GM21737 (cell line): ENCODE results near the gene NAT16.
"Not testable (repeated sequence)": the region's sequence is repeated elsewhere in the genome, so short reads cannot be mapped to it uniquely, and the experiment has no call there.

Experiments used
- ATAC-seq: cut with Tn5 transposase; IDR thresholded peaks from one replicate; pipeline ENCODE4 v1.9.1; 2021; ENCODE audit warnings: mild to moderate bottlenecking, moderate library complexity; ENCODE audit not compliant: unreplicated experiment

The NAT16 gene

GRCh38 chr7:101180130-101180755, at the start of gene NAT16:
Gene NAT16 (minus strand): TSS chr7:101180293. CDS start chr7:101174807, 5,486 bp downstream.
- ATAC-seq: no peak

DNA sequence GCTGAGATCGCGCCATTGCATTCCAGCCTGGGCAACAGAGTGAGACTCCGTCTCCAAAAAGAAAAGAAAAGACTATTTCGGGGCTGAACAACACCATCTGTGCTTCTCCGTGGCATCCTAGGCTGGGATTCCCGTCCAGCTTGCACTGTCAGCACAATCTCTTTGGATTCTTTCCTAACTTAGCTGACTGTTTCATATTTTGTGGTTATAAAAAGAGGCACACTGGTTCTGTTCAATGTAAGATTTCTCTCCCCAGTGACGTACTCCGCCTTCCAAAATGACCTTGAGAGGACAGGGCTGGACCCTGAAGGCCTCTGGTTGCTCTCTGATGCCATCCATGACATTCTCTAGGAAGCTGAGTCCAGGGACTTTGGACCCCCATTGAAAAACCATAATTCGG, 46.6 kb upstream of the NAT16 start:
- ATAC-seq: no peak

- no peak for ATAC-seq
Observed at GRCh38 chr7:101225650-101226049, 45.6 kb upstream of the NAT16 start.

DNA sequence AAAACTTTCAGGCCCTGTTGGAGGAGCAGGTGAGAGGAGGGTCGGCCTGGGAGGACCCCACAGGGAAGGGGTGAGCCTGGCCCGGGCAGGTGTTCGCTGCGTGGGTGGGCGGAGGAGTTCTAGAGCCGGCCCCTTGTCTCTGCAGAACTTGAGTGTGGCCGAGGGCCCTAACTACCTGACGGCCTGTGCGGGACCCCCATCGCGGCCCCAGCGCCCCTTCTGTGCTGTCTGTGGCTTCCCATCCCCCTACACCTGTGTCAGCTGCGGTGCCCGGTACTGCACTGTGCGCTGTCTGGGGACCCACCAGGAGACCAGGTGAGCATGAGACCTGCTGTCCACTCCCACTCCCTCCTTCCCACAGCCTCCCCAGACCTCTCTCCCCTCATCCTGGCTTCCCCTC, 43.4 kb upstream of the NAT16 start:
- ATAC-seq: no peak

DNA sequence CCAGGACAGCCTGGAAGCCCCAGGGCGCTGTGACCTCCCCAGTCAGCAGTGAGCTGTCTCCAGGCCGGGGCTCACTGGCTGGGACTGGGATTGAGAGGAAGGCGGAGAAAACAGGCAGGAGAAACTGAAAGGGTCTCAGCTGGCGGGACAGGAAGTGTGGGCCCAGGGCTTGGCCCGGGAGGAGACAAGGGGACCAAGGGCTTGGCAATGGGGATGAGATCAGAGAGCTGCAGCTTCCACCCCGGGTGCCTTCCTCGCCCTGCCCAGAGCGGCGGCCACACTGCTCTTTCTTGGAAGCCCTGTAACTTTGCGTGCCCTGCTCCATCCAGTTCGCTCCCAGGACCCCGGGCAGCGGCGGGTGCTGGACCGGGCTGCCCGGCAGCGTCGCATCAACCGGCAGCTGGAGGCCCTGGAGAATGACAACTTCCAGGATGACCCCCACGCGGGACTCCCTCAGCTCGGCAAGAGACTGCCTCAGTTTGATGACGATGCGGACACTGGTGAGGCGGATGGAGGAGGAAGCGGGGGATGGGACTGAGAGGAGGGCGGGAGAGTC, 42.3 kb upstream of the NAT16 start:
- no peak for ATAC-seq

GRCh38 chr7:101220295-101220694, 40.2 kb upstream of the NAT16 start:
- ATAC-seq: no peak

DNA sequence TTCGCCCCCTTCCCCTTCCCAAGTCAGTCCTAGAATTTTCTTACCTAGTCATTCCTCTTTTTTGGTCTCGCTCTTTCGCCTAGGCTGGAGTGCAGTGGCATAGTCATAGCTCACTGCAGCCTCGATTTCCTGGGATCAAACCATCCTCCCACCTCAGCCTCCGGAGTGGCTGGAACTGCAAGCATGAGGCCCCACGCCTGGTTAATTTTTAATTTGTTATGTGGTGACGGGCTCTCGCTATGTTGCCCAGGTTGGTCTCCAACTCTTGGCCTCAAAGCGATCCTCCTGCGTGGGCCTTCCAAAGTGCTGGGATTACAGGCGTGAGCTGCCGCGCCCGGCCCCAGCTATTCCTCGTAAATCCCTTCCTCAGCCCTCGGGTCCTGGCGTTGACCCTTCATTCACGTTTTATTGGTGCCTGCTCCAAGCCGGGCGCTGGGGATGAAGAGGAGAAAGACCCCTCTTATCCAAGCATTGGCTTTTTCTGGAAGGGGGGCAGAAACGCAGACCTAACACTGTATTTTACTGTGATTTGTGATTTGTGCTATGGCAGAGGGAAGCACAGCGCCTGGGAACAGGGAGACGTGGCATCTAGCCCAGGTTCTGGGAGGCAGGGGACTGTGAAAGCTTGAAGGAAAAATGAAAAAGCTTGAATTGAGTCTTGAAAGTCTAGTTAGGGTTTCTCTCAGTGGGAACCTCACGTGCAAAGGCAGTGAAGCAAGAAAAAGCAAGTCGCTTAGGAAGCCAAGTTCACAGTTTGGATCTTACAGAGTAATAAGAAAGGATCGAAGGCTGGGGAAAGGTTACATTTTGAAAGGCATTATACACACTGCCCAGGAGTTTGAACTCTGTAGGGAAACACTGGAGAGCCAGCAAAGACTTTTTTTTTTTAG, 38.4 kb upstream of the NAT16 start:
- ATAC-seq: peak; percentile 4

GRCh38 chr7:101217388-101218235, 37.5 kb upstream of the NAT16 start, which contains the start of the genes PLOD3 and ZNHIT1:
Gene PLOD3 (minus strand): TSS chr7:101217581. CDS start chr7:101217274, 307 bp downstream.
Gene ZNHIT1 (plus strand): TSS chr7:101218165. CDS start chr7:101218196, 31 bp downstream.
- ATAC-seq: peak; percentile 61

DNA sequence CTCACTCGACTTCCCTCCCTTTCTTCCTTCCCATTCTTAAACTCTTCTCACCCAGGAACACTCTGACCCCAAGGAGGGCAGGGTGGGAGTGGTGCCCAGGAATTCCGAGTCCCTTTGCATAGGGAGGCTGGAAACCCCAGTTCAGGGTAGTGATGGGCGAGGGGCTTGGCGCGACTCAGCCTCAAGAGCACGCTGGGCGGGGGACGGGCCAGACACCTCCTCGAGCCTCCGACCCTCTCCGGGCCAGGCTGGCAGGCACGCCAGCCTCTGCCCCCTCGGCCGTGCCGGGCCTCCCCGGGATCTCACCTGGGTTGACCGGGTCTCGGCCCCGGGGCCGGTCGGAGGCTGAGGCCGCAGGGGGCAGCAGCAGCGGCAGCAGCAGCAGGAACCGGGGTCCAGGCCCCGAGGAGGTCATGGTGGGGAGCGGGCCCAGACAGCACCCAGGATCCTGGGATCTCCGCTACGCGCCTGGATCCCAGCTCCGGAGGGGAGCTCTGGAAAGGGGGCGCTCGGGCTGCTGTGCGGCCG, 36.8 kb upstream of the NAT16 start:
- ATAC-seq: peak; percentile 15

DNA sequence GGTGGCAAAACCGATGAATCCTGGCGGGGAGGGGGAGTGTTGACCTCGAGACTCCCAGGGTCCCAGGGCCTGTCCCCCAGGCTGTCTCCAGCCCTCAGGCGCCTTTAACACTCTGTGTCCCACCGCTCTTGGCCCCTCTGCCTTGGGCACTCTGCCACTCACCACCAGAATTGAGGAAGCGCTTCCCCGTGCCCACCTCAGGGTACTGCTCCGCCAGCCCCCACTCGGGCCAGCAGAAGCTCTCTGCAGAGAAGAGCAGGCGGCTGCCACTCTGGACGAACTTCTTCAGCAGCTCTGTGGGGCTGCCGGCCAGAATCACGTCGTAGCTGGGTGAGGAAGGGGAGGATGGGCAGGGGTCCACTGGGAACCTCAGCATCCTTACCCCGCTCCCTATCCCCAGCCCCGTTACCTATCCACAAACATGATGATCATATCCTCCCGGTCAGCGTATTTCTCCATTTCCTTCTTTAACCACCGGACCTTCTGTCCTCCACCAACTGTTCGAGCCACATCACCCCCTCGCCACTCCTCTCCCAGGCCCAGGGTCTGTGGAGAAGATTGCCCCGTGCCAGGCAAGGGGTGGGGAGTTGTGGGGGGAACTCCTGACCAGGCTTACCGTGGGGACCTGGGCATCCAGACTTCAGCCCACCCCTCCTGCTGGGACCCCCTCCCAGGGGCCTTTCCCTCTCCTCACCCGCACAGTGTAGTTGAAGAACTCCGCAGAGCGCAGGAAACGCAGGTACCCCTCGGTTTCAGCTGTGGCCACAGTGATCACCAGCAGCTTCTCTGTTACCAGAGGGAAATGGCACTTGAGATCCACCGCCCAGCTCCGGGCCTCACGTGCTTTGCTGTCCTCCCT, 36.1 kb upstream of the NAT16 start:
- ATAC-seq: no peak

- ATAC-seq: no peak
Observed at GRCh38 chr7:101212014-101212413, 31.9 kb upstream of the NAT16 start.

- ATAC-seq: no peak
Observed at GRCh38 chr7:101211501-101211900, 31.4 kb upstream of the NAT16 start.

GRCh38 chr7:101210143-101210542, 30.1 kb upstream of the NAT16 start:
- ATAC-seq: no peak

- no peak for ATAC-seq
Observed at GRCh38 chr7:101208794-101209193, 28.7 kb upstream of the NAT16 start.

DNA sequence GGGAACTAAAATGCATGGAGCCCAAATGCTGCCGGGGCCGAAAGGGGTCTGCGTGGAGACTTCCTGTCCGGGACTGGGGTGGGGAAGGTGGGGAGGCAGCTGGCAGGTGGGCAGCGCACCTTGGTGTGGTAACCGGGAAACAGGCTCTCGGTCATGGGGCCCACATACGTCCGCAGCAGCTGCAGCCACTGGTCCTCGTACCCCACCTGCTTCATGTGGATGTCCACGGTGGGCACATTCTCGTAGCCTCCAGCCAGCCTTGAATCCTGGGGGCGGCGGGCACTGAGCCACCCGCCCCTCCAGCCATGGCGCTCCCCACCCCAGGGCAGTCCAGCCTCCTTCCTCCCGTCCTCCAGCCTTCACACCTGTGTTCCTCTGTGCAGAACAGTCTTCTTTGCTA, 27.4 kb upstream of the NAT16 start:
- no peak for ATAC-seq

DNA sequence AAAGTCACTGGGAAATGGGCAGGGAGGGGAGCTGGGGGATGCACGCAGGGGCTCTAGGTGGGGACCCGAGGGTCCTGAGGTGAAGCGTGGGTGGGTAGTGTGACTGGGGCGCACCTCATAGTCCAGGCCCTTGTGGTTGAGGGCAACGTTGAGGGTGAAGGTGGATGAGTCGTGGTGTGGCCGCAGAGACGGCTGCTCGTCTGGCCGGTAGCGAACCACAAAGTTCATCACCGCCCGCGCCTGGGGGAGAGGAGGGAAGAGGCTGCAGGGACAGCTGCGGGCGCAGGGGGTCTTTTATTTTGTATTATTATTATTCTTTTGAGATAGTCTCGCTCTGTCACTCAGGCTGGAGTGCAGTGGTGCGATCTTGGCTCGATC, 26.6 kb upstream of the NAT16 start:
- no peak for ATAC-seq

GRCh38 chr7:101205901-101206664, 26.0 kb upstream of the NAT16 start:
- no peak for ATAC-seq

DNA sequence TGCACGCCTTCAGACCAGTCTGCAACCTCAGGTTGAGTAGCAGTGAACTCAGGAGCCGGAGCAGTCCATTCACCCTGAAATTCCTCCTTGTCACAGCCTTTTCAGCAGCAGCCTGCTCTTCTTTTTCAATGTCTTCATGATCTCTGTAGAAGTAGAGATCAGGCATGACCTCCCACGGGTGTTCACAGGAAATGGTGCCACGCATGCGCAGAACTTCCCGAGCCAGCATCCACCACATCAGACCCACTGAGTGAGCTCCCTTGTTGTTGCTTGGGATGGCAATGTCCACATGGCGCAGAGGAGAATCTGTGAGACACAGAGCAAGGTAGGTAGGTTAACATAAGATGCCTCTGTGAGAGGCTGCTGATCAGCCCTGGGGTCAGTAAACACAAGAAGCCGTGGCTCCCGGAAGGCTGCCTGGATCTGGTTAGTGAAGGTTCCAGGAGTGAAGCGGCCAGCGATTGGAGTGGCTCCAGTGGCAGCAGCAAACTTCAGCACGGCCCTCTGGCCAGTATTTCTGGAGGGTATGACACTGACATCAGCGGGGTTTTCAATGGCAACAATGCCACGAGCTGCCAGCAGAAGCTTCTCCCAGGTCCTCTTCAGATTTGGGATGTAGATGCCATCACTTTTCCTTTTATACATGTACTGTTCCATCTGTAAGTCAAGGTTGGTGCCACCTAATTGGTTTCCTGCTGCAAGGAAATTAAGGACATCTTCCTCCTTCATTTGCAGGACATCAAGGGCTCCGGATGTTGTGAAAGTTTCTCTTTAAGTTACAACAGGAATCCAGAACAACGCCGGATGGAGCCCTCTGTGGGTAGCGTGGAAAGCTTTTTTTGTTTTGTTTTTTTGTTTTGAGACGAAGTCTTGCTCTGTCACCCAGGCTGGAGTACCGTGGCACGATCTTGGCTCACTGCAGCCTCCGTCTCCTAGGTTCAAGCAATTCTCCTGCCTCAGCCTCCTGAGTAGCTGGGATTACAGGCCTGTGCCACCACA, 23.9 kb upstream of the NAT16 start:
- ATAC-seq: not testable (repeated sequence)
